ENCODE measurements around the gene FCGBP.

FCGBP gene

GRCh38 chr19:39943586-39943985 lies 9.2 kb upstream of the FCGBP start:
- DNase-seq, result no peak

- DNase-seq, result no peak
Observed at GRCh38 chr19:39942366-39942730, 7.9 kb upstream of the FCGBP start.

GRCh38 chr19:39941615-39942365 lies 7.4 kb upstream of the FCGBP start:
- DNase-seq, result peak; percentile 86 to 93 (median 90)

- DNase-seq, result no peak
Observed at GRCh38 chr19:39941151-39941550, 6.7 kb upstream of the FCGBP start.

- DNase-seq, result no peak
Observed at GRCh38 chr19:39940221-39940833, 5.9 kb upstream of the FCGBP start.

- DNase-seq, result peak in 1 of 3 donors; percentile 62
Observed at GRCh38 chr19:39939556-39939955, 5.1 kb upstream of the FCGBP start.

- peak in 2 of 3 donors; percentile 65 to 78 for DNase-seq
Observed at GRCh38 chr19:39937787-39938186, 3.4 kb upstream of the FCGBP start.

GRCh38 chr19:39937094-39937720 lies 2.8 kb upstream of the FCGBP start:
- DNase-seq, result peak; percentile 62 to 74 (median 71)

- DNase-seq, result no peak
Observed at GRCh38 chr19:39936622-39937021, 2.2 kb upstream of the FCGBP start.

GRCh38 chr19:39936020-39936419 lies 1.6 kb upstream of the FCGBP start:
- no peak for DNase-seq

- no peak for DNase-seq
Observed at GRCh38 chr19:39935364-39935661, 879 bp upstream of the FCGBP start.

GRCh38 chr19:39929750-39930149 lies 4.7 kb downstream of the FCGBP start:
- DNase-seq, result no peak

GRCh38 chr19:39928357-39928725 lies 6.1 kb downstream of the FCGBP start:
- DNase-seq, result no peak

- DNase-seq, result no peak
Observed at GRCh38 chr19:39927524-39928356, 6.7 kb downstream of the FCGBP start.

- DNase-seq, result no peak
Observed at GRCh38 chr19:39927076-39927475, 7.4 kb downstream of the FCGBP start.

- no peak for DNase-seq
Observed at GRCh38 chr19:39926170-39926760, 8.2 kb downstream of the FCGBP start.

- DNase-seq, result no peak
Observed at GRCh38 chr19:39924952-39925351, 9.5 kb downstream of the FCGBP start.

- DNase-seq, result no peak
Observed at GRCh38 chr19:39924389-39924788, 10.0 kb downstream of the FCGBP start.

GRCh38 chr19:39923862-39924261 lies 10.6 kb downstream of the FCGBP start:
- no peak for DNase-seq

- DNase-seq, result no peak
Observed at GRCh38 chr19:39919976-39920375, 14.5 kb downstream of the FCGBP start.

- DNase-seq, result no peak
Observed at GRCh38 chr19:39918183-39918651, 16.2 kb downstream of the FCGBP start.

- DNase-seq, result no peak
Observed at GRCh38 chr19:39917561-39918182, 16.8 kb downstream of the FCGBP start.
